PC-9 (cell line): ENCODE measurements around the gene CTSL.
A peak's percentile ranks its signal among the peaks of the same experiment; 100 is the strongest.

Experiments used
- CTCF ChIP-seq: fragments of 200-600 bp; sonication (generic); conservative IDR thresholded peaks from 2 replicates; pipeline ENCODE4 v1.6.1; 2017; ENCODE audit warnings: mixed run types, antibody characterized with exemption, mild to moderate bottlenecking, moderate library complexity
- EZH2 ChIP-seq: fragments of 200-600 bp; sonication (generic); IDR thresholded peaks from 2 replicates; pipeline ENCODE4 v1.8.0; 2017; ENCODE audit warnings: antibody characterized with exemption, low read depth

- TF ChIP-seq CTCF = peak; percentile 87
- TF ChIP-seq EZH2 = no peak
Measured at GRCh38 chr9:87684627-87685219, 41.2 kb upstream of the CTSL start.
